Measurements from ENCODE around the gene NUAK2. TPM values are rescaled to one million over a fixed set of nuclear protein-coding genes. Genes with fewer than 3 reads are reported as not detected.

The NUAK2 gene
- total and polyA plus RNA-seq, 2 donors (not counting 3 experiments of a cell fraction or from before 2014, with no cell fraction given) = 1.8 to 2.5 TPM

DNA sequence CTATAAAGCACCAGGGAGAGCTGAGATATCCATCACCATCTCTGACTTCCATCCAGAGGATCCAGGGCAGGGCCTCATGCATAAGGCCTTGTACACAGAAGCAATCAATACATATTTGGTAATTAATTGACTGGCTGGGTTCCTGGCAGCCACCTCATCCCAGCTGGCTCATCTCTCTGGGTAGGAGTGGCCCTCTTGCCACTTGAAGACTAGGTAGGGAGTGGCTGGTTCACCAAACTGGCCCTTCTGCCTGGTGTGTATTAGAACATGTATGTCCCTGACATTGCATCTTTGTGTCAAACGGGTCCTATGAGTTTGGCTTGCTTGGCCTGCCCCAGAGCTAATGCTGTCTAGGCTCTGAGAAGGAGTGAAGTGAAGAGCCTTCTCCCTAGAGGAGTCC, 11.8 kb downstream of the NUAK2 start:
- H3K27me3 ChIP-seq (ENCODE audit: control insufficient read depth in 2 of 2, insufficient read depth in 2 of 2, low read length in 2 of 2) = no peaks in the 10 kb centered on the region
- TF ChIP-seq EZH2 (IDR thresholded peaks at IDR 0.05; ENCODE audit: borderline replicate concordance, low read depth, low read length, severe bottlenecking) (no peak), GATA2 (IDR thresholded peaks at IDR 0.05; ENCODE audit: insufficient read depth, insufficient read length, low read depth, low read length) (no peak), POLR2AphosphoS5 (IDR thresholded peaks at IDR 0.05; ENCODE audit: insufficient read depth, low read depth, low read length) (no peak), MYC (IDR thresholded peaks at IDR 0.05; ENCODE audit: low read depth, low read length) (no peak), JUN (IDR thresholded peaks at IDR 0.05; ENCODE audit: borderline replicate concordance, insufficient read depth, insufficient read length, low read depth) (no peak), POLR2A (IDR thresholded peaks at IDR 0.05; ENCODE audit: low read depth, low read length) (no peak), FOS (IDR thresholded peaks at IDR 0.05; ENCODE audit: borderline replicate concordance, insufficient read depth, low read length) (no peak)
- TF ChIP-seq, protein P1, sequence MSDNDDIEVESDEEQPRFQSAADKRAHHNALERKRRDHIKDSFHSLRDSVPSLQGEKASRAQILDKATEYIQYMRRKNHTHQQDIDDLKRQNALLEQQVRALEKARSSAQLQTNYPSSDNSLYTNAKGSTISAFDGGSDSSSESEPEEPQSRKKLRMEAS (IDR thresholded peaks at IDR 0.05; ENCODE audit: insufficient read depth, insufficient read length) = no peak
- TF ChIP-seq, protein P2, sequence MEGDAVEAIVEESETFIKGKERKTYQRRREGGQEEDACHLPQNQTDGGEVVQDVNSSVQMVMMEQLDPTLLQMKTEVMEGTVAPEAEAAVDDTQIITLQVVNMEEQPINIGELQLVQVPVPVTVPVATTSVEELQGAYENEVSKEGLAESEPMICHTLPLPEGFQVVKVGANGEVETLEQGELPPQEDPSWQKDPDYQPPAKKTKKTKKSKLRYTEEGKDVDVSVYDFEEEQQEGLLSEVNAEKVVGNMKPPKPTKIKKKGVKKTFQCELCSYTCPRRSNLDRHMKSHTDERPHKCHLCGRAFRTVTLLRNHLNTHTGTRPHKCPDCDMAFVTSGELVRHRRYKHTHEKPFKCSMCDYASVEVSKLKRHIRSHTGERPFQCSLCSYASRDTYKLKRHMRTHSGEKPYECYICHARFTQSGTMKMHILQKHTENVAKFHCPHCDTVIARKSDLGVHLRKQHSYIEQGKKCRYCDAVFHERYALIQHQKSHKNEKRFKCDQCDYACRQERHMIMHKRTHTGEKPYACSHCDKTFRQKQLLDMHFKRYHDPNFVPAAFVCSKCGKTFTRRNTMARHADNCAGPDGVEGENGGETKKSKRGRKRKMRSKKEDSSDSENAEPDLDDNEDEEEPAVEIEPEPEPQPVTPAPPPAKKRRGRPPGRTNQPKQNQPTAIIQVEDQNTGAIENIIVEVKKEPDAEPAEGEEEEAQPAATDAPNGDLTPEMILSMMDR (IDR thresholded peaks at IDR 0.05; ENCODE audit: extremely low read depth in 1 of 2, insufficient read depth in 1 of 2, low read depth in 1 of 2, low read length in 2 of 2) = no peak
- intact Hi-C loops (cut with micrococcal nuclease) (no loop called here), dilution Hi-C loops (cut with MboI; ENCODE audit: extremely low pct_ligation_motif_present, low sequenced_read_pairs) (no loop called here)
- DNase-seq (ENCODE audit: low read depth, low spot score) (no peak), FAIRE-seq (no peak)
- no peak overlapping the region for H3K4me2 ChIP-seq (ENCODE audit: insufficient read depth, low read length)
- H4K20me1 ChIP-seq (replicated peaks; ENCODE audit: control insufficient read depth, extremely low read depth, insufficient read depth, low read length) = no peaks in the 10 kb centered on the region
- H3K9ac ChIP-seq (replicated peaks; ENCODE audit: extremely low read depth, insufficient read depth, low read length) = no peak overlapping the region
- no peaks in the 10 kb centered on the region for H3K9me1 ChIP-seq (replicated peaks; ENCODE audit: control insufficient read depth, extremely low read depth, insufficient read depth, low read length)
- BruUV-seq (replicated peaks) = no TSS peak
- ChIA-PET CTCF (interaction anchor here (1.3 kb wide), 1 partner anchor 37 kb away, joined by 4 read pairs; no protein-coding TSS in a partner anchor), POLR2A (no interaction called here)
- no peaks in the 10 kb centered on the region for H3K79me2 ChIP-seq (ENCODE audit: control insufficient read depth, insufficient read depth, low read length)
- H3K9me3 ChIP-seq (replicated peaks; ENCODE audit: control insufficient read depth, insufficient read depth, low read length) = no peaks in the 10 kb centered on the region
- H3K4me3 ChIP-seq (replicated peaks in 1 of 3; ENCODE audit: insufficient read depth in 1 of 3, low read depth in 1 of 3, low read length in 3 of 3) = no peak overlapping the region
- peaks cover 0 to 10% of the 10 kb centered on the region in 2 experiments for H3K36me3 ChIP-seq (ENCODE audit: control insufficient read depth in 2 of 2, extremely low read depth in 1 of 2, insufficient read depth in 2 of 2, low read length in 2 of 2)
- H3K27ac ChIP-seq (ENCODE audit: insufficient read depth, low read depth, low read length) = no peak overlapping the region
- no peak overlapping the region for H2AFZ ChIP-seq (ENCODE audit: low read depth, low read length)
- peaks cover 15% of the 10 kb centered on the region for H3K4me1 ChIP-seq (ENCODE audit: control insufficient read depth, extremely low read depth, insufficient read depth, low read length)
